Nasal cavity respiratory epithelium epithelial cell of viscerocranial mucosa (primary cell): ENCODE results near the gene ZFP42. TPM values are rescaled to one million over a fixed set of nuclear protein-coding genes. Genes with fewer than 3 reads are reported as not detected.

Experiments used
- total RNA-seq: library from RNA; depleted of rRNA; stranded (reverse); fragments of >200 nt; gene quantifications from 2 replicates; pipeline ENCODE4 v1.2.3, GENCODE V29; 2014

ZFP42 gene
- 0.34 and 1.00 TPM in 2 replicates for total RNA-seq

DNA sequence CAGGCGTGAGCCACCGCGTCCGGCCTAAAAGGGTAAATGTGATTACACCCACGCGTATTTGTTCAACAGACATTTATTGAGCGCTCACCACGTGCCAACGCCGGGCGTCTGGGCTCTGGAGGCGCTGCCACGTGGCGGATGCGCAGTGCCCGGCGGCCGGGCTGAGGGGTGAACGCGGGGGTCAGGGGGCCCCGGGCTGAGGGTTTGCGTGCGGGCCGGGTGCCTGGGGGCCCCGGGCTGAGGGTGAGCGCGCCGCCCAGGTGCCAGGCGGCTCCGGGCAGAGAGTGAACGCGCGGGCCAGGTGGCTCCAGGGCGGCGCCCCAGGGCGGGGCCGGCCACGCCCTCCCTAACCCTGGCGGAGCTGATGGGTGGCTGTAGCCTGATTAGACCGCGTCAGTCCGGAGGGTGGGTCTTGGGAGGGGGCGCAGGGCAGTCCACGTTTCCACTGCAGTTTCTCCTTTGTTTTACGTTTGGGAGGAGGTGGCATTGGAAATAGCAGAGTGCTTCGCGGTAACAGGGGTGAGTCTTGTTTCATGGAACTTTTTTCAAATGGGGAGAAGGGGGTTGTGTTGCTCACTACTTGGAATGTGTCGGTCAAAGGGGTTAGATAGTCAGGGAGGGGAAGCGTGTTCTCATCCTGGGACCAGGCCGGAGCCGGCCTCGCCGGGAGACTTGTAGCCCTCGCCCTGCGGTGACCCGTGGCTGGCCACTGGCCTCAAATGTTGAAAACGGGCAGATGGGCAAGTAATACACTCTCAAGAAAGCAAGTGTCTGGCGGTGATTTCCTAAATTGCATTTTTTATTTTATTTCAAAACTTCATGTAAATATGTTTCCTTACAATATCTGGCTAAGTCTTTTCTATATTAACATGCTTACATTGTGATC is at the start of gene ZFP42:
Gene ZFP42 (plus strand): TSS at position 450 of the 886 bp plus-strand sequence. CDS start 7,037 bp downstream, outside the sequence.

Other genes starting within 250 kb of the ZFP42 start
- gene TRIML2, start 113.8 kb downstream of the ZFP42 start, total RNA-seq: under 0.01 and 0.07 TPM in 2 replicates
- not detected in 2 replicates for gene TRIML1, start 143.7 kb downstream of the ZFP42 start, total RNA-seq